HG02885 (cell line): ENCODE measurements around the gene EHMT1.
"Not testable (repeated sequence)": the region's sequence is repeated elsewhere in the genome, so short reads cannot be mapped to it uniquely, and the experiment has no call there.

Experiments used
- ATAC-seq: cut with Tn5 transposase; IDR thresholded peaks from one replicate; pipeline ENCODE4 v1.9.1; 2021; ENCODE audit warnings: mild to moderate bottlenecking; ENCODE audit not compliant: unreplicated experiment, poor library complexity

The EHMT1 gene

GRCh38 chr9:137709411-137710101 is 90.8 kb downstream of the EHMT1 start:
- no peak for ATAC-seq

DNA sequence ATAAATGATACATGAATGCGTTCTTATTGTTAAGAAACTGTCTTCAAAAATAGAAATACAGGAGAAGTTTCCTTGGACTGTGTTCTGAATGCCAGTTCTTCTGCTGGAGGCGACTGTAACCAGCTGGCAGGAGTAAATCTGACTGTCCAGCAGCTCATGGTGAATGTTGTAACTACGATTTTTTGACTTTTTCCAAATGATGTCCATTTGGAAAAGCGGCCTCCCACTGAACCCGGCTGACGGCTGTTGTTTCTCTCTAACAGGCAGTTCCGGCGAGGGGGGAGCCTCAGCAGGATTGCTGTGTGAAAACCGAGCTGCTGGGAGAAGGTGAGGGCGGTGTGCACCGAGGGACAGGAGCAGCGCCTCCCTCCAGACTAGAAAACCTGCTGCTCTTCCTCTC is 91.9 kb downstream of the EHMT1 start:
- no peak for ATAC-seq

- ATAC-seq, result no peak
Measured at GRCh38 chr9:137711678-137712105, 92.9 kb downstream of the EHMT1 start.

DNA sequence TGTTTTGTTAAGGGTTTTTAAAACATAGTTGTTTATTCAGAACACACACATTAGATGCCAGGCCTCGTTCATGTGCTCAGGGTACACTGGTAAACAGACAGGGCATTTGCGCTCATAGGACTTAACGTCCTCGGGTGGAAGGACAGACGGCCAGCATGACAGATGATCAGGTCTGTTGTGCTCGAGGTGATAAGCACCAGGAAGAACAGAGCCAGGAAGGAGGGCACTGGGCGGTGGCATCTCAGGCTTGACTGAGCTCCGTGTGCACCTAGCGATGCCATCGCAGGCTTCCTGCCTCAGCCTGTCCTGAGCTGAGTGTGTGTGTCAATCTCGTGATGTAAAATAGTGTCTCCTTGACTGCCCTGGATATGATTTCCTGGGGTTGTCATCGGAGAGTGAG is 96.5 kb downstream of the EHMT1 start:
- no peak for ATAC-seq

DNA sequence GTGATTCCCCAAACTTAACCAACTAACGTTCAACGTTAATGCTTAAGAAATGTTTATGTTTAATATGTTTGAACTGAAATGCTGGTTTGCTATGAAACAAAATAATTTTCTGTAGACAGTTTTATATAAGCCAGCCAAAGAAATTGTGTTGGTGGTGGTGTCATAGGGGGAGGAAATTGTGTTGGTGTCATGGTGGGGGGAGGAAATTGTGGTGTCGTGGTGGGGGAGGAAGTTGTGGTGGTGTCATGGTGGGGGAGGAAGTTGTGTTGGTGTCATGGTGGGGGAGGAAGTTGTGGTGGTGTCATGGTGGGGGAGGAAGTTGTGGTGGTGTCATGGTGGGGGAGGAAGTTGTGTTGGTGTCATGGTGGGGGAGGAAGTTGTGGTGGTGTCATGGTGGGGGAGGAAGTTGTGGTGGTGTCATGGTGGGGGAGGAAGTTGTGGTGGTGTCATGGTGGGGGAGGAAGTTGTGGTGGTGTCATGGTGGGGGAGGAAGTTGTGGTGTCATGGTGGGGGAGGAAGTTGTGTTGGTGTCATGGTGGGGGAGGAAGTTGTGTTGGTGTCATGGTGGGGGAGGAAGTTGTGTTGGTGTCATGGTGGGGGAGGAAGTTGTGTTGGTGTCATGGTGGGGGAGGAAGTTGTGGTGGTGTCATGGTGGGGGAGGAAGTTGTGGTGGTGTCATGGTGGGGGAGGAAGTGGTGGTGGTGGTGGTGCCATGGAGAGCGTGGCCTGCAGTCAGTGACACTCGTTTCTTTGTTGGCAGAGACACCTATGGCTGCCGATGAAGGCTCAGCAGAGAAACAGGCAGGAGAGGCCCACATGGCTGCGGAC is 97.3 kb downstream of the EHMT1 start:
- not testable (repeated sequence) for ATAC-seq

- ATAC-seq, result no peak
Measured at GRCh38 chr9:137716694-137717287, 98.0 kb downstream of the EHMT1 start.

GRCh38 chr9:137717776-137718327 is 99.0 kb downstream of the EHMT1 start:
- no peak for ATAC-seq

DNA sequence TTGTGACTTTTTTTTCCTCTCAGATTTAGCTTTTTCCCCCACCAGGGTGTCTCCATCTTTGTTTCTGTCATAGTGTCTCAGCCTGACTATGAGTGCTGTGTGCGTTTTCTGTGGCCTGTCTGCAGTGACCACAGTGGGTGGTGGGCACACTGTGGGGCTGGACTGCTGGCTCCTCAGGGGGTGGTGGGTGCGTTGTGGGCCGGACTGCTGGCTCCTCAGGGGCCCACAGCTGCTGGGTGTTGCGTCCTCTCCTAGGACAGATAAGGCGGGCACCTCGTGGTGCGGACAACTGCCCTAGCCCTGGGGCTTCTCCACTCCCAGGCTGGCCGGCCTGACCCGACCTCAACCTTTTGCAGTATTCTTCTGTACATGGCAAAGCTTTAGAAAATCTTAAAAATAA is 100.4 kb downstream of the EHMT1 start:
- ATAC-seq, result no peak

DNA sequence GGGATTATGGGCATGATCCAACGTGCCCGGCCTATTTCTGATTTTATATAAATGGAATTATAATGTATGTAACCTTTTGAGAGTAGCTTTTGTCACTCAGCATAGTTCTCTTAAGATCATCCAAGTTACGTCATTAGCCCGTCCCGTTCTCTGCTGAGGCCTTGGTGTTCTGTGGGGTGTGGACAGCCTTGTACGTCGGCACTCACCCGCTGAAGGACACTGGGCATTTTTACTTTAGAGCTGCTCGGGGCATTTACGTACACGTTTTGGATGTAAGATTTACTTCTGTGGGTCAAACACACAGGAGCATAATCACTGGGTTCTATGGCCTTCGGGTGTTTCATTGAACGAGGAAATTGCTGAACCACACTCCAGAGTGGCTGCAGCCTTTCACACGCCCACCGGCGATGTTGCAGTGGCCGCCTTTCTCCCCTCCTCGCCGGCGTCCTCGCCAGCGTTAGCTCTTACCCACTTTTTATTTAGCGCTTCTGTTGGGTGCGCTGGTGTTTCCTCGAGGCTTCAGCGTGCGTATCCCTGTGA is 101.8 kb downstream of the EHMT1 start:
- ATAC-seq, result no peak

GRCh38 chr9:137721479-137721878 is 102.7 kb downstream of the EHMT1 start:
- no peak for ATAC-seq

- ATAC-seq, result no peak
Measured at GRCh38 chr9:137721899-137722298, 103.1 kb downstream of the EHMT1 start.

DNA sequence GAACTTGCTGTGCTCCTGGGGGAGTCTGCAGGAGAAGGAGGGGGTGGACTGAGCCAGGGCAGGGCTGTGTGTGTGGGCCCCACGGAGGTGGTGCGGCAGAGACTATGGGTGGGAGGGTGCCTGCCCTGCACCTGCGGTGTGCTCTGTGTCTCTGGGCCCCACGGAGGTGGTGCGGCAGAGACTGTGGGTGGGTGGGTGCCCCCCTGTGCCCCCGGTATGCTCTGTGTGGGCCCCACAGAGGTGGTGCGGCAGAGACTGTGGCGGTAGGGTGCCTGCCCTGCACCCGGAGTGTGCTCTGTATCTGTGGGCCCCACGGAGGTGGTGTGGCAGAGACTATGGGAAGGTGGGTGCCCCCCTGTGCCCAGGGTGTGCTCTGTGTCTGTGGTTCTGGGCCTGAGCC is 103.7 kb downstream of the EHMT1 start:
- no peak for ATAC-seq

DNA sequence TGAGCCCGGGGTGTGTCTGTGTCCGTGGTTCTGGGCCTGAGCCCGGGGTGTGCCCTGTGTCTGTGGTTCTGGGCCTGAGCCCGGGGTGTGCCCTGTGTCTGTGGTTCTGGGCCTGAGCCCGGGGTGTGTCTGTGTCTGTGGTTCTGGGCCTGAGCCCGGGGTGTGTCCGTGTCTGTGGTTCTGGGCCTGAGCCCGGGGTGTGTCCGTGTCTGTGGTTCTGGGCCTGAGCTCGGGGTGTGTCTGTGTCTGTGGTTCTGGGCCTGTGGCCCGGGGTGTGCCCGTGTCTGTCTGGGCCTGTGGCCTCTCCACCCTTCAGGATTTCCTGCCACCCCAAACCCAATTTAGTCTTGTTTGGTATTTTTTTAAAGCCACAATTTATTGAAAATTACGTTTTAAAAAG is 104.6 kb downstream of the EHMT1 start:
- not testable (repeated sequence) for ATAC-seq

DNA sequence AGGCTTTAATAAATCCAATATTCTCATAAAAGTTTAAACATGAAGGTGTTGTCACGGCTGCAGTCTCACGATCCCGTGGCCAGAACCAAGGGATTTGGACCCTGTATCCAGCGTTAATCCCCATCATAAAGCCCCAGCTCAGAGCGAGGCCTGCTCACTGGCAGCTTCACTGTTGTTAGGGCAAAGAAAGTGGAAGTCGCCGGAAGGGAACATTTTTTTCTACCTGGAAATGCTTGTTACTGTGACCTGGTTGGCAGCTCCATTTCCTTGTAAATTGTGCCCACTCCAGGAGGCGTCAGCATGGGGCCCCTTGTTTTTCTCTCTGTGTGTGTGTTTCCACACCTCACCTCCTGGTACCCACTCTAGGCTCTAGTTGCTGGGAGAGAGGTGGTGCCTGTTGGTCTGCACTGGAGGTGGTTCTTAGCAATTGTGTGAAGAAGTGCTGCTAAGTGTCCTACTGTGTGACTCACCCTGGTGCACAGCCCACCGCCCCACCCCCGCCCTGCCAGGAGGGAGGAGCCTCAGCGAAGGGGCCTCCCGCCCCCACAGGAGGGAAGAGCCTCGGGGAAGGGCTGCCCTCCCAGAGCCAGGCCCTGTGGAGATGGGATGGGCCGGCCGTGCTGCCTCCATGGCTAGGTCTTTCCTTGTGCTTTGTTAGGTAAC is 105.1 kb downstream of the EHMT1 start:
- ATAC-seq, result no peak

DNA sequence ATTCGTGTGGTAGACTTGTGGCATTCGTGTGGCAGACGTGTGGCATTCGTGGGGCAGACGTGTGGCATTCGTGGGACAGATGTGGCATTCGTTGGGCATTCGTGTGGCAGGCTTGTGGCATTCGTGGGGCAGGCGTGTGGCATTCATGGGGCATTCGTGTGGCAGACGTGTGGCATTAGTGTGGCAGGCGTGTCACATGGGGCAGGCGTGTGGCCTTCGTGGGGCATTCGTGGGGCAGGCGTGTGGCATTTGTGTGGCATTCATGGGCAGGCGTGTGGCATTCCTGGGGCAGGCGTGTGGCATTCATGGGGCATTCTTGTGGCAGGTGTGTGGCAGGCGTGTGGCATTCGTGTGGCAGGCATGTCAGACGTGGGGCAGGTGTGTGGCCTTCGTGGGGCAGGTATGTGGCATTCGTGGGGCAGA is 106.0 kb downstream of the EHMT1 start:
- no peak for ATAC-seq

GRCh38 chr9:137725598-137725997 is 106.8 kb downstream of the EHMT1 start:
- ATAC-seq, result no peak

GRCh38 chr9:137726336-137726735 is 107.5 kb downstream of the EHMT1 start:
- peak; percentile 72 for ATAC-seq

- ATAC-seq, result no peak
Measured at GRCh38 chr9:137726764-137727163, 108.0 kb downstream of the EHMT1 start.

- no peak for ATAC-seq
Measured at GRCh38 chr9:137727716-137728115, 108.9 kb downstream of the EHMT1 start.
